ENCODE data around the gene MCM9. TPM values are rescaled to one million over a fixed set of nuclear protein-coding genes. Genes with fewer than 3 reads are reported as not detected.

MCM9 gene
- 36.0 TPM for total RNA-seq

DNA sequence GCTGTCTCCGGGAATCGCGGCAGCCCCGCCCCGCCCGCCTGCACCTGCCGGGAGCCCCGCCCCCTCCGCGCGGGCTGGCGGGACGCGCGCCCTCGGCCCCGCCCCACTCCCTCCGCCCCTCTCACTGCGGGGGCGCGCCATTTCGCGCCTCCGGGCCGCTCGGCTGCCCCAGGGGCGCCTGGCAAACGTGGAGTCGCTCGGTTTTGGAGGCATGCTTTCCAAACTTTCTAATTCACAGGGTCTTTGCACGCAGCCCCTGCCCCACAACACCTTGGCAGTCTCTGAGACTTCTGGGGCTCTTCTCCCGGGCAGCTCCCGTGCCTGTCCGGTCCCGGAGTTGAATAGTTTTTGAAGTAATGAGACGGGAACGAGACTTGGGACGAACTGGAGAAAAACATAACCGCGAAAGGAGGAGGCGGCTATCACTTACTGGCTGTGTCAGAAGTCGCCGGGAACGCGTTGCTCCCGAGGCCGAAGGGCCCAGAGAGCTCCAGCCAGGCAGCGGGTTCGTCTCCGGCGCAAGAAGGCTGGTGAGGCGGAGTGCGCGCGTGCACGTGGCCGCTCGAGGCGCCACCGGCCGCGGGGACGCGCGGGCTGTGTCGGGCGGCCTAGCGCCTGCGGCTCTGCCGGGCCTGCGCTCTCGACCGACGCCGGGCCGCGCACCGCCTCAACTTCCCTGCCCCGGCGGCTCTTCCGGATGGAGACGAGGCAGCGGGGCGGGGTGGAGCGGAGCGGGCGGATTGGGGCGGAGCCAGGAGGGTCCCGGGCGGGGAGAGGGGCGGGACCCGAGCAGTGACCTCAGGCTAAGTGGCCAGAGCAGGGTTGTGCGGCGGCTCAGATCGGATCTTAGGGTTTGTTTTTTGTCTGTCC lies at the start of gene MCM9:
MCM9 (minus strand) TSS at position 699 of the 870 bp plus-strand sequence. CDS start 3,436 bp downstream, outside the sequence.
- DNase-seq (ENCODE audit: low spot score): peak; percentile 92

DNA sequence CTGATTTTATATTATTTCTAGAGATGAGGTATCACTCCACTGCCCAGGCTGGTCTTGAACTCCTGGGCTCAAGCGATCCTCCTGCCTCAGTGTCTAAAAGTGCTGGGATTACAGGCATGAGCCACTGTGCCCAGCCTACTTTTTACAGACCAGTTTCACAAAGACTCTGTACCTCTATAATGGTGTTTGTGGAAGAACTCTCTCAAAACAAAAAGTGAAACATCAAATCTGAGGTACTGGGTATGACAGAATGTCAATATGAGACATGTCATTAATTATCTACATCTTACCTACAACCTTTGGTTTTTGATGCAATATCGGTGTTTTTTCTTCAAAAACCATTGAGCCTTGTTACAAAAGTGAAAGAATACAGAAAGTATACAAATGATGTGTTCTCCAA lies 49.4 kb upstream of the MCM9 start:
- DNase-seq (ENCODE audit: low spot score): no peak

DNA sequence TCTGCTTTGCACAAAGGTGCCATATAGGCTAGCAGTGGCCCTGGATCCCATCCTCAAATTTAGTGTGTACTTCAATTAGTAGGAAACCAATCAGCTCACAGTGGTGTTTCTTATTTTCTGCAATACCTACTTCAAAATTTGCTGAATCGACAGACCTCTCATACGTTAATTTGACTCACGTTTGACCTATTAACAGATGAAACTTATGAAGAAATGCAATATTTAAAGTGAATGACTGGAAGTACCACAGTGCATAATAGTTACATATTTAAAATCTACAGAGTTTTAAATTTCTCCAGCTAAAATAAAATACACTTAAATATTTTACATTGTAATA lies 47.6 kb upstream of the MCM9 start:
- DNase-seq (ENCODE audit: low spot score): no peak

DNA sequence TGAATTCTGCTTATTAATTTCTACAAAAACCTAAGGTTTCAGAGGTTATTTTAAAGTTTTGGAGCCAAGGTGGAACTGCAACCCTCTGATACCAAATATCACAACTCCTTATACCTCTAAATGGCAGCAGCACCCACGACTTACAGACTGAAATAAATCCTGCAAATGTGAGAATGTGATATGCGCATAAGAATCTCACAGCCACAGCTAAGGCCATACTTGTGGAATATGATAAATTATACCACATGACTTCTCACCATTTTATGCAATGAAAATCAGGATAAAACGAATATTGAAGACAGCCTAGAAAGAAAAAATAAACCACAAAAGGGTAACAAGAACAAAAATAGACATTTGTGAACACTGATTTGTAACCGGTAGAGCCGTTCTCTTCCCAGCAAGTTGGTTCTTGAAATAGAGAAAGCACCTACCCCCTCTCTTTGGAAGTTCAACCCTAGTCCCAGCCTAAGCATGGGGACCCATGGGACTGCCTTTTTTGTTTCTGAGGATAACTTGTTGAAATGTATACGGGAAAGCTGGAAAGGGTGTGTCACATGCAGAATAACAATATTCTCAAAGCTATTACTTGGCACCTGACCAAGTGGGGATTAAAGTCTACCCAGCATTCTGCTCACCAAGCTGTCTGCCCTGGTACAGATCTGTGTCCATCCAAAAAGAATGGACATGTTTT lies 47.1 kb upstream of the MCM9 start:
- DNase-seq (ENCODE audit: low spot score): no peak

DNA sequence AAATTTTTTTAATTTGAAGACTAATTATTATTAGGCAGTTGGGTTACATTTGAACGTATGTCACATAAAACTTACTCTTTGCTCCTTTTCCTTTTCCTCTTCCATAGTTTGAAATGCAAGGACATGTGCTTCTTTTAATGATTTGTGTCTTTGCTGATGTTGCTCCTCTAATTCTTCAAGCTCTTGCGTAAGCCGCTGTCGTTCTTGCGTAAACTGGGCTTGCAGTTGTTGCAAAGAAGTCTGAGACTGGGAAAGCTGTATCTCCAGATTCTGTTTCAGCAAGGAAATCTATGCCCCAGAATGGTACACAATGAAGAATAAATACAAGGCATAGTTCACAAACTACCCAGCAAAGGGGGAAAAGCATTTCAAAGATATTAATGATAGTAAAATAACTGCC lies 45.1 kb upstream of the MCM9 start:
- DNase-seq (ENCODE audit: low spot score): no peak

DNA sequence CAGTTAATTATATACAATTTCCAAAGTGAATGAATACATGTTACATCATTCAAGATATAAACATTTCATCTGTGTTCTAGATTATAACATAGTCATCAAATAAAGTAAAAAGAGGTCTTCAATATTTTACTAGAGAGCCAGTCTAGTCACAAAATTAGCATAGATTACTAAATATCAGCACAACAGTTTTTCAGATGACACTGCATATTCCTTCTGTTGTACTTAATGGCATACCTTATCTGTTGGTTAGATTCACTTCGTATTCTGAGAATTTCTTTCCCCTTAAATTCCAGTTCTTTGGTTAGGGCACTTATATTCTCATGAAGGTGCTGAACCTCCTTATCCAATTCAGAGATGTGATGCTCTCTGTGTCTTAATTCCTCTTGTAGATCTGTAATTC lies 39.8 kb upstream of the MCM9 start:
- DNase-seq (ENCODE audit: low spot score): no peak

DNA sequence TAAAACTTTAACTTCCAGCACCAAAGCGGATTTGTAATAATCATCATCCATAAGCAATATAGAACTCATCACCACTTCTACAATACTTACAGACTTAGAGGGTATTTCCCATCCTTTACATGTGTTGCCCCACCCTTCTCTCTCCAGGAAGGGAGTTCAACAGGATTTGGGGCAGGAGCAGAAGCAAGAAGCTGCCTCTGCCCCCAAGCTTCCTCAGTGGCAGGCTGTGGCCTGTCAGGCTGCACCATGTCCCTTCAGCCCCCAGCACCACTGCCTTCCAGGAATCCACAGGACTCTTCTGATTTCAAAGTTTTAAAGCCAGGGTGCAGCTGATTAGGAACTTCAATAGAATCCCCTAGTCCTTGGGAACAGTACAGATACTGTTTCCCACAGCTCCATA lies 36.7 kb upstream of the MCM9 start:
- no peak for DNase-seq (ENCODE audit: low spot score)

DNA sequence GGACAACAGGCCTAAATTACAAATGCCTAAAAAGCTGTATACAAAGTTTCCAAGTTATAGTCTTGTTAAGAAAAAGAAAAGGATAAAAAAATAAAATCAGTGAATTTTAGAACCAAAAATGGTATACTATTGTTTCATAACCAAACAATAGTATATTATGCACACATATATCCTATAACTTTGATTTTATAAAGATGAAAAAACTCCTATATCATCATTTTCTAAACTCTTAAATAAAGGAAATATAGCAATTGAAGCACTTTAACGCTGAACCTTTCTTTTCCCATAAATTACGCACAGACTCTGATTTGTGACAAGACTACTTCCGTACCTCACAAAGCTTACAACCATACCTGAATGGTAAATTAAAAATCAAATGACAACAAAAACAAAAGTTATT lies 35.9 kb upstream of the MCM9 start:
- no peak for DNase-seq (ENCODE audit: low spot score)

DNA sequence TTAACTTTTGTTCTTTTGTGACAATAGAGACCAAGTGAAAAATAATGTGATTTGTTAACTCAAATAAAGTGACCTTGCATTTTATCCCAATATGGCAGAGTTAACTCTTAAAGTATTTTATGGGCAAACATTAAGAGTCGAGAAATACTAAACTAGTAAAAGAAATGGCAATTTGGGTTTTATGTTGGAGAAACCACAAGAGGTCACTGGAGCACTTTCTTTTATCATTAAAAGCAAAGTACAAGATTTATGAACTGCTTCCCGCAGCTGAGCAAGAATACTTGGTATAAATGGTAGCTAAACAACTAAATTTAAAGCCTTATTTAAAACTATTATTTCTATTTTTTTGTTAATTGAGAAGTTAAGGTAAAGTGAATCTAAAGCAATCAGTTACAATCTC lies 33.5 kb upstream of the MCM9 start:
- DNase-seq (ENCODE audit: low spot score): no peak

DNA sequence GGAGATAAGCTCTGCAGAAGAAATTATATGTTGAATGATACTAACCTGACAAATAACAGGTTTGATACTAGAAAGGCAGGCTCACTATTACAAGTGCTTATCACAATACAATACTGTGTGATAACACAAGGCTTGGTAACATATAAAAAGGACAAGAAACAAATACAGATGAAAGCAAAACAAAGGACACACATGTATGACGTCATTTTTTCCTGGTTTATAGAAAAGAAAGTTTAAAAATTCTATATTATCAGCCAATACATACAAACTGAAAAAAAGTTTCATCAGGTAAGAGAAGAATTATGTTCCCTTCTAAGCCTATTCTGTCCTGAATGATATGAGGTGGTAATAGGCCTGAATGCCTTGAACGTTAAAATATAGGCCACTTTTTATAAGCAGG lies 32.3 kb upstream of the MCM9 start:
- DNase-seq (ENCODE audit: low spot score): no peak

DNA sequence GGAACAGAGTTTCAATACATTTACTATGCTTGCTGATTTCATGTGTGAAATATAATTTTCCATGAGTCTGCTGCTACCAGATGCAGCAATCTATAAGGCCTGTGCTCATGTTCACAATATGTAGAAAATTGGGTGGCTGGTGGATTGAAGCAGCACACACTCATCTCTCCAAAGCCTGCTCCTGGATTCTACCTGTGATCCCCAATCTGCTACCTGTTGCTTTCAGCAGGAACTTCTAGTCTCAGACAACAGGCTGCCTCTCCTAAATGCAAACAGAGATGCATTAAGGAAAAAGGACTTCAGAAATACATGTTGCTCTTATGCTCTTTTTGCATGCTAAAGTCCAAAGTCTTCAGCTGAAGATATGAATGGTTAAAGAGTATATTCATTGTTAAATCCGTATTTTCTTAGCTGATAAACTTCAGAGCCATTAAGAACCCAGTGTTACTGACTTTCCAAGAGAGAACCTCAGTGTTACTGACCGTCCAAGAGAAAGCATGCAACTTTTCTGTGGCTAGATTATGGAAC lies 30.9 kb upstream of the MCM9 start:
- DNase-seq (ENCODE audit: low spot score): no peak

DNA sequence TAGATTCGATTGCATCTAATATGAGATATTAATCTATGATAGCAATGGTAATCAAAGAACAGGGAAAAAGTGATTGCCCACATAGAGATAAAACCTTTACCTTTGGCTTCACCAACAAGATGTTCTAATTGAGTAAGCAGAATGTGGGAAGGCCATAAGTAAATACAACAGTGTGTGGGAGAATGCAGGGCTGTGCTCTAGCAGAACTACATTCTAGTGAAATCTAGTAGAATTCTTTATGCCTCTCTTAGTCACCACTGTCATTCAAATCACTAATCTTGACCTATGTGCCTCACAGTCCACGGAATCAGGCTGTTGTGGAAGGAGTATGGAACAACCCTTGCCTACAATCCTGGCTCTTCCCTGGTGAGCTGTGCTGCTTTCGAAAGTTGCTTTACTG lies 30.4 kb upstream of the MCM9 start:
- no peak for DNase-seq (ENCODE audit: low spot score)

DNA sequence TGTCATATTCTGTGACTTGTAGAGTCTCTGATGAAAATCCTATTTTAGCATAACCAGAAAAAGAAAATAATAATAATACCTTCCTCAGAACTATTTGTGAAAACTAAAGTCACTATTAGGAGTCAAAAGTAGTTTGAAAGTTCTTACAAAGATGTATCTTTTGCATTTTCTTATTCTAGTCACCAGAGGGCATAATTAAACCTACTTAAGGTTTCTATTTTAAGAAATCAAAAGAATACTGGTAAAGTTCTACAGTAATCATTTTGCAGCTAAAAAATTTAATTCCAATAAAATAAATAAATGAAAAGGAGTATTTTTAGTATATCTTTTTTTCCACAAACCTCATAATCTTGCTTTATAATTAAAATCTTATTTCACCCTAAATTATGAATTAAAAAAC lies 28.0 kb upstream of the MCM9 start:
- DNase-seq (ENCODE audit: low spot score): no peak

DNA sequence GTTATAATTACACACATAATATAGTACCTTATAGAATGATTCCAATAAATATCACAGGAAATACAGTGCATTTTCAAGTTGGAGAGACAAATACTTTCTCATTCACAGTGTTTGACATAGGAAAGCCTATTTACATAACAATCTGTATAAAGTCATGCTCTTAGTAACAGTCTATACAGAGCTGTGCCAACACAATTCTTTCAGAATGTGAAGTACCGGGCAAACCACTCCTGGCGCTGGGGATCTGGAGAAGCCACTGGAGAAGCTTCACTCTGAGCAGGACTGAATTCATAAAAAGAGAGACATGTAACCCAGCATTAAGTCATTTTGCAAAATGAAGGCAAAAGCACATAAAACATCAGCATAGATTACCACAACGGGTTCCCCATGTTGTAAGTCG lies 24.9 kb upstream of the MCM9 start:
- DNase-seq (ENCODE audit: low spot score): no peak

DNA sequence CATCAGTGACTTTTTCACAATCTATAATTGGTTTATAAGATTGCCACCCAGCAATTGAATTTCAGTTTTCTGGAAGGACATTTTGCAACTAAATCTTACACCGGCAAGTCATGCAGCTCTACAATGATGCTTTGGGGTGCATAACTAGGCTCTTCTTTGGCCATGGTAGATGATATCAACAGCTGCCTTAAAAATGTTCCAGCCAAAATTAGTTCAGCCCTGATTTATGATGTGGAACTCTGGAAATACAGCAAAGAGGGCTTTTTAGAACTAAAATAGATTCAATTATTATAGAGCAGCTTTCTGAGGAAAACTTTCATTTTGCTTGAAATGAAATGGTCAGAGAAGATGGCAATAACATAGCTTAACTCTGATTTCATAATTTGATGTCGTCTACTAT lies 18.4 kb upstream of the MCM9 start:
- DNase-seq (ENCODE audit: low spot score): no peak

DNA sequence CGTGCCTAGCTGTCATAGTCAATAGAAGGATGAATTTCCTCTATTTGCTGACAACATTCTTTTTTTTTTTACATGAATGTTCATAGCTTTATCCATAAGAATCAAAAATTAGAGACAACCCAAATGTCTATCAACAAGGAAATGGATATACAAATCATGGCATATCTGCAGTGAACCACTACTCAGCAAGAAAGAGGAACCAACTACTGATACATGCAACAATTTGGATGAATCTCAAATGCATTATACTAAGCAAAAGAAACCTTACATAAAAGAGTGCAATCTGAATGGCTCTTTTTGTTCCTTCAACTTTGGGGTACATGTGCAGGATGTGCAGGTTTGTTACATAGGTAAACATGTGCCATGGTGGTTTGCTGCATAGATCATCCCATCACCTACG lies 17.7 kb upstream of the MCM9 start:
- no peak for DNase-seq (ENCODE audit: low spot score)

DNA sequence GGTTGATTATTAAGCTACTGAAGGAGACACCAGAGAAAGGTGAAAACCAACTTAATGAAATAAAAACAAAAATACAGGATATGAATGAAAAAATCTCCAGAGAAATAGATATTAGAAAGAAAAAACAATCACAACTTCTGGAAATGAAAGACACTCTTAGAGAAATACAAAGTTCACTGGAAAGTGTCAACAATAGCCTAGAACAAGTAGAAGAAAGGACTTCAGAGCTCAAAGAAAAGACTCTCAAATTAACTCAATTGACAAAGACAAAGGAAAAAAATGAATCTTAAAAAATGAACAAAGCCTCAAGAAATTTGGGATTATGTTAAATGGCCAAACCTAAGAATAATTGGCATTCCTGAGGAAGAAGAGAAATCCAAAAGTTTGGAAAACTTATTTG lies 10.3 kb upstream of the MCM9 start:
- DNase-seq (ENCODE audit: low spot score): no peak

DNA sequence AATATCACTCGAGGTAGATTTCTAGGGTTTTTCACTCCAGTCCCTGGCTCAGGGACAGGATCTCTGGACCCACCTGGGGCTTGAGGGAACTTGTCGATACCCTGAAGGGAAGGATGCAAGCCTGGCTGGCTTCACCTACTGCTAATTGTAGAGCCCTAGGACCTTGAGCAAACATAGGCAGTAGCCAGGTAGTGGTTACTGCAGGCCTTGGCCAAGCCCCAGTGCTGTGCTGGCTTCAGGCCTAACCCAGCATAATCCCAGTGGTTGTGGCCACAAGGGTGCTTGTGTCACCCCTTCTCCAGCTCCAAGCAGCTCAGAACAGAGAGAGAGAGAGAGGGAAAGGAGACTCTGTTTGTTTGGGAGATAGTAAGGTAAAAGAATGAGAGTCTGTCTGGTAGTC lies 5.8 kb upstream of the MCM9 start:
- DNase-seq (ENCODE audit: low spot score): no peak

DNA sequence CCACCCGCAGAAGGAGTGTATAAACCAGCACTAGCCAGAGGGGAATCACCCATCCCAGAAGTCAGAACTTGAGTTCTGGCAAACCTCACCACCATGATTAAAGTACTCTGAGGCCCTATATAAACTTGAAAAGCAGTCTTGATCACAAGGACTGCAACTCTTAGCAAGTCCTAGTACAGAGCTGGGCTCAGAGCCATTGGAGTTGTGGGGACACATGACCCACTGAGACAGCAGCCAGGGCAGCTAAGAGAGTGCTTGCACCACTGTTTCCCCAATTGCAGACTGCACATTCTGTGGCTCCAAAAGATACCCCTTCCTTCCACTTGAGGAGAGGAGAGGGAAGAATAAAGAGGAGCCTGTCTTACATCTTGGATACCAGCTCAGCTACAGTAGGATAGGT lies 4.7 kb upstream of the MCM9 start:
- DNase-seq (ENCODE audit: low spot score): no peak

DNA sequence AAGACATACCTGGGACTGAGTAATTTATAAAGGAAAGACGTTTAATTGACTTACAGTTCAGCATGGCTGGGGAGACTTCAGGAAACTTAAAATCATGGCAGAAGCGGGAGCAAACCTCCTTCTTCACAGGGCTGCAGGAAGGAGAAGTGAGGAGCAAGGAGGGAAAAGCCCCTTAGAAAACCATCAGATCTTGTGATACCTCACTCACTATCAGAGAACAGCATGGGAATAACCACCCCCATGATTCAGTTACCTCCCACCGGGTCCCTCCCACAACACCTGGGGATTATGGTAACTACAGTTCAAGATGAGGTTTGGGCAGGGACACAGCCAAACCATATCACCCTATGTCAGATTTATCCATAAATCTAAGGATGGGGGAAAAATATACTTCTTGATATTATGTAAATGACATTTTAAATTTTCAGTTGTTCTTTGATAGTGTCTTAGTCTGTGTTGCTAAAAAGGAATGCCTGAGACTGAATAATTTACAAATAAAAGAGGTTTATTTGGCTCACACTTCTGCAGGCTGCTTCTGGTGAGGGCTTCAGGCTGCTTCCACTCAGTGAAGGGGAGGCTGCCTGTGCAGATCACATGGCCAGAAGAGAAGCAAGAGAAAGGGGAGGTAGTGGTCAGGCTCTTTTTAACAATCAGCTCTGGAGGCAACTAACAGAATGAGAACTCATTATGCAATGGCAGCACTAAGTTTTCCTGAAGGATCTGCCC lies 1.2 kb upstream of the MCM9 start:
- DNase-seq (ENCODE audit: low spot score): no peak

DNA sequence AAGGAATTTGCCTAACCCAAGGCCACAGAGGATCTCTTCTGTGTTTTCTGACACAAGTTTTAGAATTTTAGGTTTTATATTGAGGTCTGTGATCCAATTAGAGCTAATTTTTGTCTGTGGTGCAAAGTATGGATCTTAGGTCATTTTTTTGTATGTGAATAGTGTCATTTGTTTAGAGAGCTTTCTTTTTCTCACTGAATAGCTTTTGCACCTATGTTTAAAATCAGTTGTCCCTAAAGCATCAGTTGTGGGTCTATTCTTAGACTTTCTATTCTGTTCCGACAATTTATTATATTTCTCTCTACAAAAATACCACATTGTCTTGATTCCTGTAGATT lies 341 bp upstream of the MCM9 start:
- DNase-seq (ENCODE audit: low spot score): no peak

DNA sequence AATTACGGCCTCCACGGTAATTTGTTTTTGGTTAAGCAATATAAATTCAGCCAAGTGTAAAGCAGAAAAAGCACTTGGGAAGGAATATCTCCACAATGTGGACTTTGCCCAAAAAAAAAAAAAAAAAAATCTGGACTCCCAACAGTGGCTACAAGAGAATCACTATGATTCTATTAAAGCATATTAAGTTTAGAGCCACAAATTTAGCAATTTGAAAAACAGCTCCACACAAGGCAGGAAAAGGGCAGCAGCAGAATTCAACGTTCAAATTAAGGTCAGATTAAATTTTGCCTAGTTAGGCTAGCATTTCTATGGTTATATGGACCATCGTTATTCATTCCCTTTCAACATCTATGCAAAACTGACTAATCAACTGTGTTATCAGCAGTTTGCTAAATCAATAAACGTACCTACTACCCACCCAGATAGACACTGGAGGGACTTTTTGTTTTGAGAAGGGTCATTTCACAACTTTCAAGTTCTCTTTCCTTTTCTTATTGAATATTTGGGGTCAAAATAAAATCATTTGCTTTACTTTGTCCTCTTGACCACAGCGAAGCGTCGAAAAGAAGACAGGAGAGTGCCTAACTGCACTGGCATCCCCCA lies 1.0 kb downstream of the MCM9 start:
- no peak for DNase-seq (ENCODE audit: low spot score)
